Ascending aorta (tissue), 2 donors: Measurements from ENCODE around the gene TMEM213. TPM values are rescaled to one million over a fixed set of nuclear protein-coding genes. Genes with fewer than 3 reads are reported as not detected.

Experiments used
- DNase-seq, 2 donors: peaks; one replicate each; pipeline ENCODE4 v3.0.0-alpha.2; 2019; ENCODE audit warnings: low spot score in 2 of 2
- H3K27ac ChIP-seq, 2 donors: fragments of 200-600 bp; sonication (generic); one replicate each; pipeline ENCODE4 v1.5.1; 2016 to 2017; ENCODE audit warnings: mild to moderate bottlenecking in 1 of 2
- H3K27me3 ChIP-seq: fragments of 200-600 bp; sonication (generic); one replicate; pipeline ENCODE4 v1.5.1; 2017
- H3K36me3 ChIP-seq, 2 donors: fragments of 200-600 bp; sonication (generic); one replicate each; pipeline ENCODE4 v1.5.1; 2016
- H3K4me1 ChIP-seq, 2 donors: fragments of 200-600 bp; sonication (generic); one replicate each; pipeline ENCODE4 v1.5.1; 2016 to 2017; ENCODE audit warnings: mild to moderate bottlenecking in 1 of 2
- H3K4me3 ChIP-seq, 2 donors: fragments of 200-600 bp; sonication (generic); one replicate each; pipeline ENCODE4 v1.5.1; 2016 to 2017; ENCODE audit warnings: mild to moderate bottlenecking in 1 of 2
- H3K9me3 ChIP-seq, 2 donors: fragments of 200-600 bp; sonication (generic); one replicate each; pipeline ENCODE4 v1.5.1; 2016
- CTCF ChIP-seq, 3 experiments: fragments of 200-600 bp in 2 of 3; fragments of 450-650 bp in 1 of 3; sonication (generic) in 2 of 3; IDR thresholded peaks; one replicate each; pipeline ENCODE4 v1.5.1; 2016 to 2019; ENCODE audit warnings: antibody characterized with exemption in 3 of 3, mild to moderate bottlenecking in 1 of 3, moderate library complexity in 1 of 3
- intact Hi-C: fragments of 100-400 bp; cut with DNase I; formaldehyde crosslinking; loops from one replicate; pipeline ENCODE4 v1.15.1; 2023
- total RNA-seq: library from RNA; depleted of rRNA; stranded (reverse); fragments of >200 nt; gene quantifications from one replicate; pipeline ENCODE4 v1.1.0, GENCODE V29; 2016

Gene TMEM213
- total RNA-seq, 1 donor from 2014 or later, result not detected

GRCh38 chr7:138752518-138753149 lies 45.2 kb upstream of the TMEM213 start:
- no peak overlapping the region for H3K4me3 ChIP-seq
- intact Hi-C loops, result no loop called here
- H3K27ac ChIP-seq, result no peak overlapping the region
- H3K9me3 ChIP-seq, result no peaks in the 10 kb centered on the region
- H3K27me3 ChIP-seq, result no peaks in the 10 kb centered on the region
- no peaks in the 10 kb centered on the region for H3K4me1 ChIP-seq
- peak; percentile 46 to 71 for DNase-seq
- H3K36me3 ChIP-seq, result no peaks in the 10 kb centered on the region
- TF ChIP-seq CTCF (IDR thresholded peaks at IDR 0.05), result no peak

- H3K27me3 ChIP-seq, result no peaks in the 10 kb centered on the region
- no peaks in the 10 kb centered on the region for H3K36me3 ChIP-seq
- no peak overlapping the region for H3K27ac ChIP-seq
- TF ChIP-seq CTCF (IDR thresholded peaks at IDR 0.05), result no peak
- intact Hi-C loops, result no loop called here
- H3K4me1 ChIP-seq, result no peaks in the 10 kb centered on the region
- DNase-seq, result no peak
- H3K4me3 ChIP-seq, result no peak overlapping the region
- H3K9me3 ChIP-seq, result no peaks in the 10 kb centered on the region
These were observed 44.7 kb upstream of the TMEM213 start for GRCh38 chr7:138753150-138753518.

GRCh38 chr7:138753610-138754009 lies 44.2 kb upstream of the TMEM213 start:
- H3K9me3 ChIP-seq, result no peaks in the 10 kb centered on the region
- TF ChIP-seq CTCF (IDR thresholded peaks at IDR 0.05), result no peak
- no peak overlapping the region for H3K27ac ChIP-seq
- intact Hi-C loops, result no loop called here
- H3K27me3 ChIP-seq, result no peaks in the 10 kb centered on the region
- no peak for DNase-seq
- no peak overlapping the region for H3K4me3 ChIP-seq
- H3K4me1 ChIP-seq, result no peaks in the 10 kb centered on the region
- H3K36me3 ChIP-seq, result no peaks in the 10 kb centered on the region

- Histone ChIP-seq H3K27me3 (no peaks in the 10 kb centered on the region), H3K36me3 (no peaks in the 10 kb centered on the region), H3K4me1 (no peaks in the 10 kb centered on the region), H3K4me3 (no peak overlapping the region), H3K9me3 (no peaks in the 10 kb centered on the region), H3K27ac (no peak overlapping the region)
- no peak for TF ChIP-seq CTCF (IDR thresholded peaks at IDR 0.05)
- no peak for DNase-seq
- intact Hi-C loops, result no loop called here
These were observed 42.5 kb upstream of the TMEM213 start for GRCh38 chr7:138755331-138755747.

GRCh38 chr7:138755842-138756590 lies 41.8 kb upstream of the TMEM213 start:
- no peak for TF ChIP-seq CTCF (IDR thresholded peaks at IDR 0.05)
- H3K9me3 ChIP-seq, result no peaks in the 10 kb centered on the region
- no peaks in the 10 kb centered on the region for H3K36me3 ChIP-seq
- no peak overlapping the region for H3K27ac ChIP-seq
- no peaks in the 10 kb centered on the region for H3K4me1 ChIP-seq
- no peaks in the 10 kb centered on the region for H3K27me3 ChIP-seq
- no peak for DNase-seq
- H3K4me3 ChIP-seq, result no peak overlapping the region
- intact Hi-C loops, result no loop called here
